OCI-LY3 (cell line): ENCODE data around the gene CYFIP2.

Experiments used
- H2AFZ ChIP-seq: fragments of 200-600, 300-600 bp; shearing (Covaris generic); 2 replicates; pipeline ENCODE4 v1.6.0; 2014; ENCODE audit warnings: antibody characterized with exemption, low read depth, low read length
- H3K27ac ChIP-seq: fragments of 200-600, 300-600 bp; sonication (generic); 2 replicates; pipeline ENCODE4 v1.5.1; 2014; ENCODE audit warnings: mild to moderate bottlenecking, low read length, moderate library complexity, mixed read lengths
- H3K27me3 ChIP-seq: fragments of 200-600, 300-600 bp; sonication (generic); 2 replicates; pipeline ENCODE4 v1.6.1; 2014; ENCODE audit warnings: low read depth, low read length, mixed read lengths
- H3K36me3 ChIP-seq: fragments of 200-600, 300-600 bp; sonication (generic); replicated peaks from 2 replicates; pipeline ENCODE3; 2014; ENCODE audit warnings: low read depth, low read length, mixed read lengths
- H3K4me1 ChIP-seq: fragments of 300-600, 200-600 bp; sonication (generic); 2 replicates; pipeline ENCODE4 v1.6.1; 2014; ENCODE audit warnings: low read length, mixed read lengths
- H3K4me2 ChIP-seq: fragments of 200-600, 300-600 bp; sonication (generic); 2 replicates; pipeline ENCODE4 v1.6.1; 2014; ENCODE audit warnings: low read length, mixed read lengths
- H3K4me3 ChIP-seq: fragments of 300-600, 200-600 bp; sonication (generic); 2 replicates; pipeline ENCODE4 v1.5.1; 2014; ENCODE audit warnings: antibody characterized with exemption, mild to moderate bottlenecking, low read length, moderate library complexity
- H3K79me2 ChIP-seq: fragments of 300-600, 200-600 bp; shearing (Covaris generic); 2 replicates; pipeline ENCODE4 v1.6.1; 2014; ENCODE audit warnings: mild to moderate bottlenecking, low read length, mixed read lengths
- H3K9ac ChIP-seq: fragments of 300-600, 200-600 bp; shearing (Covaris generic); 2 replicates; pipeline ENCODE4 v1.6.0; 2014; ENCODE audit warnings: mild to moderate bottlenecking, low read length, moderate library complexity
- H3K9me3 ChIP-seq: fragments of 200-600, 300-600 bp; shearing (Covaris generic); 2 replicates; pipeline ENCODE4 v1.6.1; 2014; ENCODE audit warnings: low read length, mixed read lengths; ENCODE audit not compliant: insufficient read depth
- H4K20me1 ChIP-seq: fragments of 200-600, 300-600 bp; sonication (generic); 2 replicates; pipeline ENCODE4 v1.6.1; 2016; ENCODE audit warnings: low read length, mixed read lengths; ENCODE audit not compliant: insufficient read depth
- EZH2phosphoT487 ChIP-seq: fragments of 200-600 bp; shearing (Covaris generic); IDR thresholded peaks from 2 replicates; pipeline ENCODE4 v1.6.1; 2018; ENCODE audit warnings: antibody characterized with exemption, mixed run types, low read depth
- TF ChIP-seq, protein P1 (sequence below): fragments of 200-600, 300-600 bp; sonication (generic); IDR thresholded peaks from 2 replicates; pipeline ENCODE4 v1.5.1; 2014; ENCODE audit warnings: antibody characterized with exemption, low read length, low read depth

Gene CYFIP2

GRCh38 chr5:157219491-157220271, 46.2 kb upstream of the CYFIP2 start:
- H3K4me2 ChIP-seq: no peak overlapping the region
- no peak overlapping the region for H3K27ac ChIP-seq
- H3K9me3 ChIP-seq: no peaks in the 10 kb centered on the region
- no peak overlapping the region for H2AFZ ChIP-seq
- H3K4me1 ChIP-seq: peaks cover 5% of the 10 kb centered on the region; the same call in 1 of the 2 replicates
- H3K79me2 ChIP-seq: no peaks in the 10 kb centered on the region
- no peak overlapping the region for H3K9ac ChIP-seq
- no peaks in the 10 kb centered on the region for H3K36me3 ChIP-seq
- TF ChIP-seq, protein P1, sequence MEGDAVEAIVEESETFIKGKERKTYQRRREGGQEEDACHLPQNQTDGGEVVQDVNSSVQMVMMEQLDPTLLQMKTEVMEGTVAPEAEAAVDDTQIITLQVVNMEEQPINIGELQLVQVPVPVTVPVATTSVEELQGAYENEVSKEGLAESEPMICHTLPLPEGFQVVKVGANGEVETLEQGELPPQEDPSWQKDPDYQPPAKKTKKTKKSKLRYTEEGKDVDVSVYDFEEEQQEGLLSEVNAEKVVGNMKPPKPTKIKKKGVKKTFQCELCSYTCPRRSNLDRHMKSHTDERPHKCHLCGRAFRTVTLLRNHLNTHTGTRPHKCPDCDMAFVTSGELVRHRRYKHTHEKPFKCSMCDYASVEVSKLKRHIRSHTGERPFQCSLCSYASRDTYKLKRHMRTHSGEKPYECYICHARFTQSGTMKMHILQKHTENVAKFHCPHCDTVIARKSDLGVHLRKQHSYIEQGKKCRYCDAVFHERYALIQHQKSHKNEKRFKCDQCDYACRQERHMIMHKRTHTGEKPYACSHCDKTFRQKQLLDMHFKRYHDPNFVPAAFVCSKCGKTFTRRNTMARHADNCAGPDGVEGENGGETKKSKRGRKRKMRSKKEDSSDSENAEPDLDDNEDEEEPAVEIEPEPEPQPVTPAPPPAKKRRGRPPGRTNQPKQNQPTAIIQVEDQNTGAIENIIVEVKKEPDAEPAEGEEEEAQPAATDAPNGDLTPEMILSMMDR: no peak
- TF ChIP-seq EZH2phosphoT487: no peak
- H3K4me3 ChIP-seq: no peak overlapping the region
- no peaks in the 10 kb centered on the region for H4K20me1 ChIP-seq
- no peaks in the 10 kb centered on the region for H3K27me3 ChIP-seq

DNA sequence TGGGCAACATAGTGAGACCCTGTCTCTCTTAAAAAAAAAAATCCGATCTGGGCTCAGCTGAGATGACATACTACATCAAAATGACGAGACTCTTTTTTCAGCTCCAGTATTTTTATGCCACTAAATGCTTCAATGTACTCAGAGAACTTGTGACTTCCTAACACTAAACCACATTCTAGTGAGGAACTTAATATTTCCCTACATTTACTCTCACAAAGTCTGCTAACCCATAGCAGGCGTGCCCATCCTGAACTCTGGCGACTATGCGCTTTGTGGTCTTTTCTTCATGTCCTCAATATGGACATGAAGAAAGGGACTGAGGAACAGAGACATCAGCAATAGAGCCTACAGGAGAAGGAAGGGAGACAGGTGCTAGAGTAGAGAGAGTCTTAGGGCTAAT, 44.0 kb upstream of the CYFIP2 start:
- TF ChIP-seq, protein P1: no peak
- no peak for TF ChIP-seq EZH2phosphoT487
- H3K4me2 ChIP-seq: no peak overlapping the region
- H3K36me3 ChIP-seq: no peaks in the 10 kb centered on the region
- H3K27me3 ChIP-seq: no peaks in the 10 kb centered on the region
- no peak overlapping the region for H3K27ac ChIP-seq
- peaks cover 5% of the 10 kb centered on the region; the same call in 1 of the 2 replicates for H3K4me1 ChIP-seq
- H2AFZ ChIP-seq: no peak overlapping the region
- H3K4me3 ChIP-seq: no peak overlapping the region
- H3K9ac ChIP-seq: no peak overlapping the region
- H3K9me3 ChIP-seq: no peaks in the 10 kb centered on the region
- no peaks in the 10 kb centered on the region for H4K20me1 ChIP-seq
- no peaks in the 10 kb centered on the region for H3K79me2 ChIP-seq

DNA sequence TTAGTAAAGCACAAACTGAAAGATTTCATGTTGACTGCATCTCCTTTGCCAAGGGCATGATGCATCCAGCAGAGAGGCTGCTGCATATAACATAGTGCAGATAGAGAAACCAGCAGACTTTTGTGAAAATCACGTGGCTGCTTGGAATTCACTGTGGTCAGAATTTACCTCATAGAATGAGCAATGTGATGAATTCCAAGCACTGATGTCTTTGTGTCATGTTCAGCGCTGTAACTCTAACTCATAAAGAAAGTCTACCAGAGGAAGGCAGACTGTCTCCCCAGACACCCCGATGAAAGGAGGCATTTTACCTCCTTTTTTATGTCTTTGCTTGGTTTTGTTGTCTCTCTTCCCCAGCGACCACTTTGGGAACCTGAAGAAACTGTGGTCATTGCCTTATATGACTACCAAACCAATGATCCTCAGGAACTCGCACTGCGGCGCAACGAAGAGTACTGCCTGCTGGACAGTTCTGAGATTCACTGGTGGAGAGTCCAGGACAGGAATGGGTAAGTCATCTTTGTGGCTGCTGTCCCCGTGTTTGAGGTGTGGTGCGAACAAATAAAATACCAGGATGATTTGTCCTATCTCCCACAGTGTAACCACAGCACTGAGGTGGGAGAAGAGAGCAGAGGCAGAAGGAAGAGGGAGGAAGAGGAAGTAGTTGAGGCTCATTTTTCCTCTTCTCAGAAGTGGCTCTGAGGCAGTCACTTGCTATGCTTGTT, 43.3 kb upstream of the CYFIP2 start:
- H4K20me1 ChIP-seq: no peaks in the 10 kb centered on the region
- no peaks in the 10 kb centered on the region for H3K9me3 ChIP-seq
- no peak overlapping the region for H3K4me3 ChIP-seq
- H3K36me3 ChIP-seq: no peaks in the 10 kb centered on the region
- H3K27me3 ChIP-seq: no peaks in the 10 kb centered on the region
- TF ChIP-seq, protein P1: no peak
- no peak overlapping the region for H3K4me2 ChIP-seq
- H3K79me2 ChIP-seq: no peaks in the 10 kb centered on the region
- no peak overlapping the region for H2AFZ ChIP-seq
- no peak overlapping the region for H3K27ac ChIP-seq
- H3K9ac ChIP-seq: no peak overlapping the region
- peaks cover 3% of the 10 kb centered on the region; the same call in 1 of the 2 replicates for H3K4me1 ChIP-seq
